ENCODE results near the gene CYSLTR2.
"Not testable (repeated sequence)": the region's sequence is repeated elsewhere in the genome, so short reads cannot be mapped to it uniquely, and the experiment has no call there.

Gene CYSLTR2

DNA sequence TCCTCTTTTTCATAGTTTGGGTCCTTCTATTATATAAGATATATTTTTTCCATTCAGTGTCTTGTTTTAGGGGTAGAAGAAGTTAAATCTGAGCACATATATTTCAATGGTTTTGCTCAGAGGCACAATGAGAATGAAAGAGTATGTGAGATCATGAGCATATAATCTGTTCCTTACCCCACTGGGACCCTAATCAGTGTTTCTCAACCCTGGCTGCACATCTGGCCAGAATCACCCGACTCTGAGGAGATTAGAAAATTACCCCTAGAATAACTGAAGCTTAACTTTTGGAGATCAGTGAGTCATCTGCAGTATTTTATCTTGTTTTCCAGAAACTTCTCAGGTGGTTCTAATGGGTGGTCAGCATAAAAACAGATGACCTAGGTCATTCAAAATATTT is 782 bp downstream of the CYSLTR2 start:
- no peak overlapping the region for H3K27ac Mint-ChIP-seq
- ATAC-seq (ENCODE audit: low read depth) = no peak
- peaks cover 16% of the 10 kb centered on the region for H3K27me3 Mint-ChIP-seq
- H3K36me3 Mint-ChIP-seq = no peaks in the 10 kb centered on the region
- H3K9me3 Mint-ChIP-seq = no peaks in the 10 kb centered on the region
- H3K4me3 Mint-ChIP-seq = no peak overlapping the region
- H3K4me1 Mint-ChIP-seq = peaks cover 10% of the 10 kb centered on the region
- no peak for DNase-seq (ENCODE audit: low spot score in 2 of 2)

DNA sequence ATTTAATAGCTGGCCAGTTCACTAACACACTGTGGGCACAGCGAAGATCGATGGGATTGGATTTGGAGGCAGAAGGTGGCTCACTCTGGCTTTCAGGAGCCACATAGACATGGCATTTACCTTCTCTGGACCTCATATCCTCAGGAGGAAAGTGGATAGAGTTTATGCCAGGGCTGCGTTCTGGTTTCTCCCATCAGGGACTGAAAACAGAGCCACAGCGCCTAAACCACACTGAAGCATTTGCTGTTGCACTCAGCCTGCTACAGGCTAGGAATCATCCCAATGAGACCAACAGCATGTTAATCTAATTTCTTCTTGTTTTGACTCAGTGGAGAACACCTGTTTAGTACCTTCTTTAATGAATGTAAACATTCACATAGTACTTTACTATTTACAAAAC is 1.6 kb downstream of the CYSLTR2 start:
- Mint-ChIP-seq H3K36me3 (no peaks in the 10 kb centered on the region), H3K27me3 (peaks cover 12% of the 10 kb centered on the region), H3K27ac (no peak overlapping the region), H3K4me1 (peaks cover 10% of the 10 kb centered on the region), H3K4me3 (no peak overlapping the region), H3K9me3 (no peaks in the 10 kb centered on the region)
- no peak for ATAC-seq (ENCODE audit: low read depth)
- no peak for DNase-seq (ENCODE audit: low spot score in 2 of 2)

DNA sequence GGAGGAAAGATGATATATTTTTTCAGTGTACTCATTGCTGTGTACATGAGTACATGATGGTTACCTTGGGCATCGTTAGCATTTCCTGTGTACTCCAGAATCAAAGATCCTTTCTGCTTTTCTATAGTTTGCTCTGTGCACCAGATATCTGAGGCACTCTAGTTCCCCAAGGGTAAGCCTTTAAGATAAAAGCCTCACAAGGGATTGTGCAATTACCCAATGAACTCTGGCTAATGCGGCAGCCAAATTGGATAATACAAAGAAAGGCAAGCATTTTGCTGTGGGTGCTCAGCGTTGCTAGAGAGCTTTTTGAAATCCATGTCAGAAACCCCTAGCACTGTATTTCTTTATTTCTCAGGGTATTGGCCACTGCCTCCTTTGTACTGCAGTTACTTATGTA is 2.9 kb downstream of the CYSLTR2 start:
- H3K9me3 Mint-ChIP-seq = no peaks in the 10 kb centered on the region

DNA sequence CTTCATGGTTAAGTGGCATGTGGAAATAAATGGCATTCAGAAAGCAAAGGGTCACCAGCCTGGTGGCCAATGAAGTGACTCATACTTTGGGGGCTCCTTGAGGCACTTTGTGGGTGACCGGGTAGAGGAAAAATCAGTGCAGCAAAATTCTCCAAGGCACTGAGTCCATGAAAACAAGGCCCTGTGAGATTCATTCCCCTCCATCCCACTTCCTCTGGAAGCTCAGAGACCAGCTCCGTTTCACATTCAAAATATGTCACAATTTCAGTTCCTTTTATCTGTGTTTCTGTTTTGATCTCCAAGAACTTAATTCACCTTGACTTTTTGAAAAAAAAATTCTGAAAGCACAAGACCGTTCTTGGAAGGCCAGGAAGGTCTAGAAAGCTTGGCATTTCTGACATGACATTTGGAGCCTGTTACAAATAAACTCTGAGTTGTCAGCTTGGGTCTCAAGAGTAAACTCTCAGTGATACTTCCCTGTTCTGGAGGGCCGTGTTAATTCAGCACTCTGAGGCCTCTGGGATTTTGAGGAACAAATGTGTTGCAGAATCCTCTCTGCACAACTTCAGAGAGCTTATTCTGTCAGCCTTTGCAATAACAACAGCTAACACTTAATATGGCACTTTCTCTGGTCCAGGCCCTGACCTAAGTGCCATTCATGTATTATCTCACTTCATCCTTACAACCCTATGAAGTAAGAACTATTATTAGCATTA is 6.8 kb downstream of the CYSLTR2 start:
- Mint-ChIP-seq H3K36me3 (no peaks in the 10 kb centered on the region), H3K4me1 (peaks cover 3% of the 10 kb centered on the region), H3K27ac (no peak overlapping the region), H3K27me3 (peaks cover 3% of the 10 kb centered on the region), H3K9me3 (peaks cover 12% of the 10 kb centered on the region), H3K4me3 (no peak overlapping the region)
- ATAC-seq (ENCODE audit: low read depth) (peak; percentile 15), DNase-seq (ENCODE audit: low spot score in 2 of 2) (no peak)

More for the DNA sequence above, 2.9 kb downstream of the CYSLTR2 start:
- Mint-ChIP-seq H3K4me3 (no peak overlapping the region), H3K27ac (no peak overlapping the region), H3K27me3 (peaks cover 10% of the 10 kb centered on the region), H3K4me1 (peaks cover 10% of the 10 kb centered on the region), H3K36me3 (no peaks in the 10 kb centered on the region)
- DNase-seq (ENCODE audit: low spot score in 2 of 2) = no peak
- ATAC-seq (ENCODE audit: low read depth) = no peak

DNA sequence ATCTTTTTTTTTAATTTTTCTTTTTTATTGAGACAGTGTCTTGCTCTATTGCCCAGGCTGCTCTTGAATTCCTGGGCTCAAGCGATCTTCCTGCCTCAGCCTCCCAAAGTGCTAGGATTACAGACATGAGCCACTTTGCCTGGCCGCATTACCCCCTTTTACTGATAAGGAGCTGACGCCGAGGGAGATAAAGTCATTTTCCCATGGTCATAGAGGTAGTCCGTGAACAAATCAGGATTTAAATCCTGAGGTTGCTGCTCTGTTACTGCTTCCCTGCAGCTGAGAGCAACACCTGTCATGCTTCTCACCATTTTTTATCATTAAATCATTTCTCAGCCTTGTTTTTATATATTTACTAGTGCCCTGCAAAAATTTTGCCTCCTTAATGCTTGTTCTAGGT is 7.4 kb downstream of the CYSLTR2 start:
- no peak for DNase-seq (ENCODE audit: low spot score in 2 of 2)
- Mint-ChIP-seq H3K4me3 (no peak overlapping the region), H3K36me3 (no peaks in the 10 kb centered on the region), H3K4me1 (peaks cover 3% of the 10 kb centered on the region), H3K9me3 (peaks cover 18% of the 10 kb centered on the region), H3K27ac (no peak overlapping the region), H3K27me3 (peaks cover 3% of the 10 kb centered on the region)
- ATAC-seq (ENCODE audit: low read depth) = no peak

DNA sequence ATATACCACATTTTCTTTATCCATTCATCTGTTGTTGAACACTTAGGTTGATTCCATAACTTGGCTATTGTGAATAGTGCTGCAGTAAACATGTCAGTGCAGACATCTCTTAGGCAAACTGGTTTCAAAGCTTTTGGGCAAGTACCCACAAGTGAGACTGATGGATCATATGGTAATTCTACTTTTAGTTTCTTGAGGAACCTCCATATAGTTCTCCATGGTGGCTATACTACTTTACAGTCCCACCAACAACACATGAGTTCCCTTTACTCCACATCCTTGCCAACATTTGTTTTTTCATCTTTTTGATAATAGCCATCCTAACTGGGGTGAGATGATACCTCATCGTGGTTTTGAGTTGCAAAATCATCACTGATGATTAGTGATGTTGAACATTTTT is 8.5 kb downstream of the CYSLTR2 start:
- Mint-ChIP-seq H3K4me3 (no peak overlapping the region), H3K9me3 (peaks cover 29% of the 10 kb centered on the region), H3K36me3 (peaks cover 2% of the 10 kb centered on the region), H3K27ac (peak overlapping the region; percentile 10), H3K27me3 (peaks cover 3% of the 10 kb centered on the region), H3K4me1 (peaks cover 3% of the 10 kb centered on the region)
- no peak for ATAC-seq (ENCODE audit: low read depth)
- no peak for DNase-seq (ENCODE audit: low spot score in 2 of 2)

DNA sequence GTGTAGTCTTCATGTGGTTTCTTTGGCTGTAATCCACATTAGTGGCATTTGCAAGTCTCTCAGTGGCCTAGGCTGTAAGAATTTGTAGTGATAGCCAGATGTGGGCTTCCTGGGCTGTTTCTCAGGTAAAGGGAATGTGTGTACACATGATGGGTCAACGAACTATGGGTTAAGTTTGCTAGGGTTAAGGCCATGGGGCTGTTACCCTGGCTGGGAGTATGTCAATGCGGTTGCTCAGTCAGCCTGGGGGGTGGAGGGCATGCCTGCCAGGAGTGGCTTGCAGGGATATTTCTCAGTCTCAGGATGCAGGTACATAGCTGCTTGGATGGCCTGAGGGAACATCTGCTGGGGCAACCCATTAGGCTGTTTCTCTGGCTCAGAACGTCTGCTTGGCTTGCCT is 13.4 kb downstream of the CYSLTR2 start:
- no peak for DNase-seq (ENCODE audit: low spot score in 2 of 2)
- Mint-ChIP-seq H3K4me3 (no peak overlapping the region), H3K36me3 (peaks cover 11% of the 10 kb centered on the region), H3K27me3 (no peaks in the 10 kb centered on the region), H3K27ac (no peak overlapping the region), H3K4me1 (no peaks in the 10 kb centered on the region), H3K9me3 (peaks cover 39% of the 10 kb centered on the region)
- ATAC-seq (ENCODE audit: low read depth) = no peak

DNA sequence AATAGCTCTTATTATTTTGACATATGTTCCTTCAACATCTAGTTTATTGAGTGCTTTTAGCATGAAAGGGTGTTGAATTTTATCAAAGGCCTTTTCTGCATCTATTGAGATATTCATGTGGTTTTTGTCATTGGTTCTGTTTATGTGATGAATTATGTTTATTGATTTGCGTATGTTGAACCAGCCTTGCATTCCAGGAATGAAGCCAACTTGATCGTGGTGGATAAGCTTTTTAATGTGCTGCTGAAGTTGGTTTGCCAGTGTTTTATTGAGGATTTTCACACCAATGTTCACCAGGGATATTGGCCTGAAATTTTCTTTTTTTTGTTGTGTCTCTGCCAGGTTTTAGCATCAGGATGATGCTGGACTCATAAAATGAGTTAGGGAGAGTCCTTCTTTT is 17.7 kb downstream of the CYSLTR2 start:
- not testable (repeated sequence) for H3K27ac Mint-ChIP-seq; DNase-seq (ENCODE audit: low spot score in 2 of 2); H3K4me1 Mint-ChIP-seq; ATAC-seq (ENCODE audit: low read depth); H3K27me3 Mint-ChIP-seq; H3K4me3 Mint-ChIP-seq
- H3K36me3 Mint-ChIP-seq = peaks cover 14% of the 10 kb centered on the region
- peaks cover 21% of the 10 kb centered on the region for H3K9me3 Mint-ChIP-seq

DNA sequence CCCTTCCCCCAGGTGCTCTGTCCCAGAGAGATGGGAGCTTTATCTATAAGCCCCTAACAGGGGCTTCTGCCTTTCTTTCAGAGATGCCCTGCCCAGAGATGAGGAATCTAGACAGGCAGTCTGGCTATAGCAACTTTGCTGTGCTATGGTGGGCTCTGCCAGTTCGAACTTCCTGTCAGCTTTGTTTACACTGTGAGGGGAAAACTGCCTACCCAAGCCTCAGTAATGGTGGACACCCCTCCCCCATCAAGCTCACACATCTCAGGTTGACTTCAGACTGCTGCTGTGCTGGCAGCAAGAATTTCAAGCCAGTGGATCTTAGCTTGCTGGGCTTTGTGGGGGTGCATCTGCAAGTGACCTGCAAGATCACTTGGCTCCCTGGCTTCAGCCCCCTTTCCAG is 21.5 kb downstream of the CYSLTR2 start:
- Mint-ChIP-seq H3K36me3 (peaks cover 9% of the 10 kb centered on the region), H3K27ac (no peak overlapping the region), H3K4me1 (no peaks in the 10 kb centered on the region), H3K4me3 (no peak overlapping the region), H3K9me3 (peaks cover 9% of the 10 kb centered on the region), H3K27me3 (peaks cover 17% of the 10 kb centered on the region)
- no peak for ATAC-seq (ENCODE audit: low read depth)
- DNase-seq (ENCODE audit: low spot score in 2 of 2) = no peak

DNA sequence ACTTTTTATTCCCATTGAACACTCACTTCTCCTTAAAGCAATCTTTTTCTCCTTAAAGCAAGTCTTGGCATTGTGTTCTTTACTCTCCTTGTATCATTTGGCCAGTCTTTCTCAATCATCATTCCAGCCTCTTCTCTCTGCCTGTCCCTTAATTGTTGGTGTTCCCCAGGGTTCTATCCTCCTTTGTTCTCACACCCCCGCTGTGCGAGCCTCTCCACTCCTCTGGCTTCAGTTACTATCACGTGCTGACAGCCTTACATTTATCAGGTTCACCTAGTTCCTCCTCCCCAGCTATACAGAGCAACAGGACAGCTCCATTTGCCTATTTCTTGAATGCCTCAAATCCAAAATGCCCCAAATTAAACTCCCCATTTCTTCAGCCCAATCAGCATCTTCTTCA is 24.6 kb downstream of the CYSLTR2 start:
- peaks cover 1% of the 10 kb centered on the region for H3K9me3 Mint-ChIP-seq
- H3K4me3 Mint-ChIP-seq = no peak overlapping the region
- H3K27me3 Mint-ChIP-seq = peaks cover 17% of the 10 kb centered on the region
- H3K4me1 Mint-ChIP-seq = no peaks in the 10 kb centered on the region
- peaks cover 1% of the 10 kb centered on the region for H3K36me3 Mint-ChIP-seq
- no peak overlapping the region for H3K27ac Mint-ChIP-seq
- ATAC-seq (ENCODE audit: low read depth) = no peak
- DNase-seq (ENCODE audit: low spot score in 2 of 2) = no peak

DNA sequence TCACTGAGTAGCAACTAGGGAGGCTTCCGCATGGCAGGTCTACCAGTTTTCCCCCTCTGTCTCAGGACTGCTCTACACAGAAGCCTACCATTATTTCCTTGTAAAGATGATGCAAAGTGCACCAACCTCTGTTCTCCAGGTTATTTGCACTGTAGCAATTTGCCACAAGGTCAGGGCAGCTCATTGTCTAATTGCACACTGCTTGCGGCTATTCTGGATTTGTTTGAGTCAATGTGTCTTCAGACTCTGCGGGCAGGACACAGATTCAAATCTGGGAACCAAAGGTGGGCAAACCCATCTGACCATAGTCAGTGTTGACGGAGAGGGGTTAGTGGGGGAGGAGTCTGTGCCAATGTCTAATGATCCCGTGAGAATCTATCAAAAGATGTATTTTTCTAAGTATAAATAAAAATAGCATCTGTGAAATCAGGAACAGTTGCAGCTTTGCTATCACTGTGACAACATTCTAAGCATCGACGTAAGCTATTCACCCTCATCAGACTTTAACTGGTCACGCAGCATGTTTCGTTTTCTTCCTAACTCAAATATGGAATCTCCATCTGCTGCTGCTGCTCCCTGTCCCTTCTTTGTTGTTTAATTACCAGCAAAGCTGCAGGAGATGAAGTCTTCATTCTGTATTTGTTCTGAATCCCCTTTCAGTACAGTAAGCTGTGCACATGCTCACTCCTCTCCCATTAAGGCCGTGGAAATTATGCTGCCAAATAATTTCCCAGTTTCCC is 26.4 kb downstream of the CYSLTR2 start:
- Mint-ChIP-seq H3K27me3 (peaks cover 18% of the 10 kb centered on the region), H3K9me3 (no peaks in the 10 kb centered on the region), H3K4me1 (no peaks in the 10 kb centered on the region), H3K4me3 (no peak overlapping the region), H3K36me3 (no peaks in the 10 kb centered on the region), H3K27ac (no peak overlapping the region)
- ATAC-seq (ENCODE audit: low read depth) (no peak), DNase-seq (ENCODE audit: low spot score in 2 of 2) (no peak)

DNA sequence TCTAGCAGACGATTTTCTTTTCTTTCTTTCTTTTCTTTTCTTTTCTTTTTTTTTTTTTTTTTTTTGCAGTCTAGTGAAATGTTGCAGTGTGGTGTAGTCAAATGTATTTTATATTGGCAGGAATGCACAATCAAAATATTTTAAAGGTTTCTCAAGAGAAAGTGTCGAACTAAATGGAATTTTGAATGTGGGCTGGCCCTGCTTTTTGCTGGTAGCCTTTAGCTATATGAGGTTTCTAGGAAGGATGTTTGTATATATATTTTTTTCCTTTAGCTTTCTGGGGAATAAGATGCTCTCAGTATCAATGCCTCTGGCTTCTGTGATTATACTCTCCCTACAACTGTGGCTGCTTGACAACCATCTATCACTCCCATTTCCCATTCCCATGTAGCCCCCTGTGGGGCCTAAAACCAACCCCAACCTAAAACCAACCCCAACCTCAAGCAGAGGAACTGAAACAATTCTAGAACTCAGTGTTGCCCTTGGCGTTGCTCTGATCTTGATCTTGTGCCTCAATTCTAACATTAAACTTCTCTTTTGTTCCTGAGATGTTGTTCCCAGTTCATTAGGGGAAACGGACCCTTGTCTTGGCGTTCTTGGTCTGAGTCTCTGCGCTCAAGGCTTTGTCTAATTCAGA is 27.1 kb downstream of the CYSLTR2 start:
- Mint-ChIP-seq H3K4me3 (no peak overlapping the region), H3K9me3 (no peaks in the 10 kb centered on the region), H3K27ac (no peak overlapping the region), H3K36me3 (no peaks in the 10 kb centered on the region), H3K27me3 (peaks cover 18% of the 10 kb centered on the region), H3K4me1 (no peaks in the 10 kb centered on the region)
- ATAC-seq (ENCODE audit: low read depth) = no peak
- no peak for DNase-seq (ENCODE audit: low spot score in 2 of 2)

DNA sequence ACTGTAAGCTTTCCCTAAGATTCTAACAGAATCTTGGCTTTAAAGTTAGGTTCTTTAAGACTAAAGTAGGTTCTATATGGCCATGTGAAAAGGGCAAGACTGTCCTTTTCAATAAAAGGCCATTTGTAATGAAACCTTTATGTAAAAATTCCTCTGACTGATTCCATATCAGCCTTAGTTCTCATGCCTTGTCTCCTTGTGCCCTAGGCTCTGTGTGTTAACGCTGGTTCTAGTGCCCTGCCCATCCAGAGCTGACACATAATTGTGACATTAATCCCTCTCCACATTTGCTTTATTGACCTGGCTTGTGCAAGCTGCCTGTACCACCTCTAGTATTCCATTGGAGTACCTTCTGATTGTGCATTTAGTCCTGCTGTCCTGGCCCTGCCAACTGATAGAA is 28.2 kb downstream of the CYSLTR2 start:
- DNase-seq (ENCODE audit: low spot score in 2 of 2) = no peak
- no peak for ATAC-seq (ENCODE audit: low read depth)
- Mint-ChIP-seq H3K27ac (no peak overlapping the region), H3K36me3 (no peaks in the 10 kb centered on the region), H3K27me3 (peaks cover 17% of the 10 kb centered on the region), H3K9me3 (no peaks in the 10 kb centered on the region), H3K4me1 (no peaks in the 10 kb centered on the region), H3K4me3 (no peak overlapping the region)

DNA sequence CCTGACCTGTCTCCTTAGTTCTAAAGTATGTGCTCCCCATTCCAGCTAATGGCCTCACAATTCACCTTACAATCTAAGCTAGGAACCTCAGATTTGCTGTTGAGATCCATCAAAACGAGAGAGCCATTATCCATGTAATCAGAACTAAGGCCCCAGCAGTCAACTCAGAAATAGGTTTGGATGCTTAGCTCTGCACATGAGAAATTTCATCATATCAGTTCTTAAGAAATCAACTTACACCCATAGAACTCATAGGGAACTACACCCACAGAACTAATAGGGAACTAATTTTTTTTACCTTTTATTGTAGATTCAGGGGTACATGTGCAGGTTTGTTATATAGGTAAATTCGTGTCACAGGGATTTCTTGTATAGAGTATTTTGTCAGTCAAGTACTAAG is 28.7 kb downstream of the CYSLTR2 start:
- Mint-ChIP-seq H3K4me3 (no peak overlapping the region), H3K36me3 (no peaks in the 10 kb centered on the region), H3K4me1 (no peaks in the 10 kb centered on the region), H3K27me3 (peaks cover 13% of the 10 kb centered on the region), H3K27ac (no peak overlapping the region), H3K9me3 (no peaks in the 10 kb centered on the region)
- ATAC-seq (ENCODE audit: low read depth) = no peak
- no peak for DNase-seq (ENCODE audit: low spot score in 2 of 2)
